HG02884 (cell line): Measurements from ENCODE around the gene ADAM10.

ENCODE experiments used
- ATAC-seq: cut with Tn5 transposase; IDR thresholded peaks from one replicate; pipeline ENCODE4 v1.9.1; 2021; ENCODE audit warnings: mild to moderate bottlenecking, moderate library complexity; ENCODE audit not compliant: unreplicated experiment

Gene ADAM10

GRCh38 chr15:58554758-58555157 lies 194.7 kb downstream of the ADAM10 start:
- no peak for ATAC-seq

GRCh38 chr15:58553365-58553918 lies 196.1 kb downstream of the ADAM10 start:
- no peak for ATAC-seq

GRCh38 chr15:58552505-58553364 lies 196.8 kb downstream of the ADAM10 start:
- no peak for ATAC-seq

GRCh38 chr15:58551764-58552504 lies 197.6 kb downstream of the ADAM10 start:
- no peak for ATAC-seq

GRCh38 chr15:58551084-58551763 lies 198.3 kb downstream of the ADAM10 start:
- no peak for ATAC-seq

- no peak for ATAC-seq
Measured at GRCh38 chr15:58549785-58550074, 199.8 kb downstream of the ADAM10 start.

GRCh38 chr15:58549013-58549784 lies 200.3 kb downstream of the ADAM10 start:
- no peak for ATAC-seq

- ATAC-seq = no peak
Measured at GRCh38 chr15:58548308-58549012, 201.0 kb downstream of the ADAM10 start.

- ATAC-seq = no peak
Measured at GRCh38 chr15:58547628-58548307, 201.7 kb downstream of the ADAM10 start.

- ATAC-seq = no peak
Measured at GRCh38 chr15:58546635-58547627, 202.6 kb downstream of the ADAM10 start.

- no peak for ATAC-seq
Measured at GRCh38 chr15:58546066-58546591, 203.4 kb downstream of the ADAM10 start.

GRCh38 chr15:58545307-58546065 lies 204.0 kb downstream of the ADAM10 start:
- ATAC-seq = no peak

GRCh38 chr15:58544756-58545155 lies 204.8 kb downstream of the ADAM10 start:
- ATAC-seq = no peak

GRCh38 chr15:58543664-58544335 lies 205.7 kb downstream of the ADAM10 start:
- ATAC-seq = no peak

- no peak for ATAC-seq
Measured at GRCh38 chr15:58541410-58542087, 208.0 kb downstream of the ADAM10 start.

- no peak for ATAC-seq
Measured at GRCh38 chr15:58539548-58539947, 210.0 kb downstream of the ADAM10 start.
